ENCODE data around the gene ADAT3. TPM values are rescaled to one million over a fixed set of nuclear protein-coding genes. Genes with fewer than 3 reads are reported as not detected.

The ADAT3 gene
- polyA plus RNA-seq, 1 of the 3 experiments (the other 2 are of a cell fraction), result 2.8 TPM

DNA sequence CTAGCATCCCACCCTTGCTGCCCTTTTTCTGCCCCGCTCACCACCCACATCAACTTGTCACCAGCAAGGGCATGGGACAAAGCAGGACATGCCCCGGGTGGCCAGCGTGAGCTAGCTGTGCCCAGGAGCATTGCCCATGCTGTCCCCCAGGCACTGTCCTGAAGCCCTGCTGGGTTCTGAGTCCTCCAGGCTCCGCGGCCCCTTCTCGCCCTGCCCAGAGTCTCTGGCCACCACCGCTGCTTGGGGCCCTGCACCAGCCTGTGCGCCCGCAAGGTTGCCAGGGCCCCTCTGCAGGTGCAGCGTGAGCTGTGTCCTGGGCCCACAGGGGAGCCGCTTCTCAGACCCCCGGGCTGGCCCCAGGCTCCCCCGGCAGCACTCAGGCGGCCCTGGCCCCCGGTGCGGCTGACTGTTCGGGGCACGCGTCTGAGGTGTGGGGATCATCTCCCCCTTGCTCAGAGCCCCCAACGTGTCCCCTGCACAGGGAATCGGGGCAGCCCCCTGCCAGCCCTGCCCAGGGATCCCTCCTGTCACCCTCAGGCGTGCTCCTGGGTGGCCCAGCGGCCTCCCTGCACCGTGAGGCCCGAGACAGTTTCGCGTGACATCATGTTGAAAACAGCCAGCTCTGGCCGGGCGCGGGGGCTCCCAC, 39.8 kb downstream of the ADAT3 start:
- TF ChIP-seq ELF1 (IDR thresholded peaks at IDR 0.05), result no peak
- no peak for TF ChIP-seq YY1 (IDR thresholded peaks at IDR 0.05; ENCODE audit: low read depth)
- TF ChIP-seq EZH2phosphoT487 (IDR thresholded peaks at IDR 0.05; ENCODE audit: borderline replicate concordance, low read depth), result no peak
- no peak for TF ChIP-seq EP300 (IDR thresholded peaks at IDR 0.05; ENCODE audit: borderline replicate concordance in 1 of 2, low read depth in 1 of 2, low read length in 1 of 2)
- TF ChIP-seq, protein P1, sequence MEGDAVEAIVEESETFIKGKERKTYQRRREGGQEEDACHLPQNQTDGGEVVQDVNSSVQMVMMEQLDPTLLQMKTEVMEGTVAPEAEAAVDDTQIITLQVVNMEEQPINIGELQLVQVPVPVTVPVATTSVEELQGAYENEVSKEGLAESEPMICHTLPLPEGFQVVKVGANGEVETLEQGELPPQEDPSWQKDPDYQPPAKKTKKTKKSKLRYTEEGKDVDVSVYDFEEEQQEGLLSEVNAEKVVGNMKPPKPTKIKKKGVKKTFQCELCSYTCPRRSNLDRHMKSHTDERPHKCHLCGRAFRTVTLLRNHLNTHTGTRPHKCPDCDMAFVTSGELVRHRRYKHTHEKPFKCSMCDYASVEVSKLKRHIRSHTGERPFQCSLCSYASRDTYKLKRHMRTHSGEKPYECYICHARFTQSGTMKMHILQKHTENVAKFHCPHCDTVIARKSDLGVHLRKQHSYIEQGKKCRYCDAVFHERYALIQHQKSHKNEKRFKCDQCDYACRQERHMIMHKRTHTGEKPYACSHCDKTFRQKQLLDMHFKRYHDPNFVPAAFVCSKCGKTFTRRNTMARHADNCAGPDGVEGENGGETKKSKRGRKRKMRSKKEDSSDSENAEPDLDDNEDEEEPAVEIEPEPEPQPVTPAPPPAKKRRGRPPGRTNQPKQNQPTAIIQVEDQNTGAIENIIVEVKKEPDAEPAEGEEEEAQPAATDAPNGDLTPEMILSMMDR (IDR thresholded peaks at IDR 0.05), result no peak
- TF ChIP-seq RXRA (IDR thresholded peaks at IDR 0.05; ENCODE audit: borderline replicate concordance, low read depth), result no peak
- TF ChIP-seq, protein P2, sequence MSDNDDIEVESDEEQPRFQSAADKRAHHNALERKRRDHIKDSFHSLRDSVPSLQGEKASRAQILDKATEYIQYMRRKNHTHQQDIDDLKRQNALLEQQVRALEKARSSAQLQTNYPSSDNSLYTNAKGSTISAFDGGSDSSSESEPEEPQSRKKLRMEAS (IDR thresholded peaks at IDR 0.05; ENCODE audit: low read depth), result no peak
- Histone ChIP-seq H3K4me2 (no peak overlapping the region), H3K36me3 (replicated peaks in 1 of 2; ENCODE audit: control insufficient read depth in 1 of 2, insufficient read depth in 2 of 2, low read length in 1 of 2) (no peaks in the 10 kb centered on the region), H2AFZ (ENCODE audit: low read depth) (no peak overlapping the region), H3K79me2 (ENCODE audit: insufficient read depth) (peaks cover 87% of the 10 kb centered on the region), H3K4me1 (ENCODE audit: control insufficient read depth in 1 of 2, insufficient read depth in 2 of 2, low read depth in 1 of 2, low read length in 1 of 2) (peaks cover 0 to 22% of the 10 kb centered on the region in 2 experiments; a peak in 1 of 4 replicates), H3K27ac (ENCODE audit: low read depth in 2 of 2, low read length in 1 of 2) (no peak overlapping the region; a peak in 1 of 4 replicates), H3F3A (replicated peaks; ENCODE audit: insufficient read depth) (peaks cover 11% of the 10 kb centered on the region), H3K9me2 (no peaks in the 10 kb centered on the region), H3K27me3 (ENCODE audit: insufficient read depth) (no peaks in the 10 kb centered on the region), H3K4me3 (ENCODE audit: low read depth in 2 of 2, low read length in 1 of 2) (no peak overlapping the region), H3K9ac (no peak overlapping the region), H3K9me3 (no peaks in the 10 kb centered on the region), H4K20me1 (ENCODE audit: insufficient read depth) (peaks cover 68% of the 10 kb centered on the region)
- DNase-seq, result no peak
- CTCF ChIA-PET, result interaction anchor here (0.7 to 2.7 kb wide), 12 partner anchors 8 to 59 kb away, joined by 3 to 24 read pairs (median 5); no protein-coding TSS in a partner anchor
- 92% methylated on average over 10 of the region's 30 CpGs for WGBS (ENCODE audit: low lambda C conversion rate)
- POLR2A ChIA-PET, result interaction anchor here (0.7 to 1.1 kb wide), 2 partner anchors 102 to 125 kb away, joined by 3 read pairs; no protein-coding TSS in a partner anchor

DNA sequence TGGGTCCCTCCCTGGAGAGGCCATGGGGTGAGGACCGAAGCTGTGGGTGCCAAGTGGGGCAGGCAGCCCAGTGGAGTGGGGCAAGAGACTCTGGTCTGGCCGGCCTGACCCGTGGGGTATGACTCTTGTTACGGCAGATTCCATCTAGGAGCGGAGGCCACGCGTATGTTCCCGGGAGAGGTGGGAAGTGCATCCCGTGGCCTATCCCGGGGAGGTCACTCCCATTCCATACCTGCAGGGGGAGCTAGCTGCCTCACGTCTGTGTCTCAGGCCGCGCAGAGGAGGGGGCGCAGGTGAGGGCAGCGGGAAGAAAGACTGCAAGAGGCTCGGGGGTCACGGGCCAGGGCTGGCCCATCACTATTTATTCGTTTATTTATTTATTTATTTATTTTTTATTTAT, 40.7 kb downstream of the ADAT3 start:
- no peaks in the 10 kb centered on the region for H3K9me3 ChIP-seq
- H3F3A ChIP-seq (replicated peaks; ENCODE audit: insufficient read depth), result peaks cover 7% of the 10 kb centered on the region
- H3K27me3 ChIP-seq (ENCODE audit: insufficient read depth), result no peaks in the 10 kb centered on the region
- DNase-seq, result peak; percentile 93
- POLR2A ChIA-PET, result interaction anchor here (1.1 kb wide), 1 partner anchor 124 kb away, joined by 3 read pairs; no protein-coding TSS in a partner anchor
- H3K9ac ChIP-seq, result no peak overlapping the region
- CTCF ChIA-PET, result interaction anchor here (0.6 to 2.7 kb wide), 16 partner anchors 8 to 127 kb away, joined by 3 to 24 read pairs (median 5); no protein-coding TSS in a partner anchor
- TF ChIP-seq, protein P1 (IDR thresholded peaks at IDR 0.05), result peak; percentile 67
- TF ChIP-seq FOSL2 (IDR thresholded peaks at IDR 0.05; ENCODE audit: borderline replicate concordance, low read depth) (no peak), RAD21 (IDR thresholded peaks at IDR 0.05; ENCODE audit: low read length) (peak; percentile 63), TCF12 (IDR thresholded peaks at IDR 0.05) (no peak), EP300 (IDR thresholded peaks at IDR 0.05; ENCODE audit: borderline replicate concordance in 1 of 2, low read depth in 1 of 2, low read length in 1 of 2) (no peak), SIN3A (IDR thresholded peaks at IDR 0.05; ENCODE audit: borderline replicate concordance, low read depth, low read length) (no peak), SMC3 (IDR thresholded peaks at IDR 0.05; ENCODE audit: low read depth, low read length) (peak; percentile 38; the same call in 1 of the 2 replicates)
- TF ChIP-seq, protein P3, sequence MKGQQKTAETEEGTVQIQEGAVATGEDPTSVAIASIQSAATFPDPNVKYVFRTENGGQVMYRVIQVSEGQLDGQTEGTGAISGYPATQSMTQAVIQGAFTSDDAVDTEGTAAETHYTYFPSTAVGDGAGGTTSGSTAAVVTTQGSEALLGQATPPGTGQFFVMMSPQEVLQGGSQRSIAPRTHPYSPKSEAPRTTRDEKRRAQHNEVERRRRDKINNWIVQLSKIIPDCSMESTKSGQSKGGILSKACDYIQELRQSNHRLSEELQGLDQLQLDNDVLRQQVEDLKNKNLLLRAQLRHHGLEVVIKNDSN (IDR thresholded peaks at IDR 0.05; ENCODE audit: borderline replicate concordance, low read depth), result no peak
- no peaks in the 10 kb centered on the region for H3K9me2 ChIP-seq
- H3K4me3 ChIP-seq (ENCODE audit: low read depth in 2 of 2, low read length in 1 of 2), result no peak overlapping the region
- no peaks in the 10 kb centered on the region for H3K36me3 ChIP-seq (replicated peaks in 1 of 2; ENCODE audit: control insufficient read depth in 1 of 2, insufficient read depth in 2 of 2, low read length in 1 of 2)
- H4K20me1 ChIP-seq (ENCODE audit: insufficient read depth), result peaks cover 68% of the 10 kb centered on the region
- 66% methylated on average over 16 of the region's 18 CpGs for WGBS (ENCODE audit: low lambda C conversion rate)
- H3K79me2 ChIP-seq (ENCODE audit: insufficient read depth), result peaks cover 96% of the 10 kb centered on the region
- H2AFZ ChIP-seq (ENCODE audit: low read depth), result no peak overlapping the region
- H3K4me1 ChIP-seq (ENCODE audit: control insufficient read depth in 1 of 2, insufficient read depth in 2 of 2, low read depth in 1 of 2, low read length in 1 of 2), result peaks cover 0 to 20% of the 10 kb centered on the region in 2 experiments; a peak in 1 of 4 replicates
- no peak overlapping the region for H3K27ac ChIP-seq (ENCODE audit: low read depth in 2 of 2, low read length in 1 of 2)
- H3K4me2 ChIP-seq, result no peak overlapping the region
